Esophagus muscularis mucosa (tissue), 4 donors: ENCODE measurements around the gene EGF. TPM values are rescaled to one million over a fixed set of nuclear protein-coding genes. Genes with fewer than 3 reads are reported as not detected.

Experiments
- DNase-seq: peaks from one replicate; pipeline ENCODE4 v3.0.0-alpha.2; 2017; ENCODE audit errors: extremely low spot score
- H3K27ac ChIP-seq, 4 donors: fragments of 200-600 bp; sonication (generic); replicated peaks in 1 of 4; 1 replicate in 3 of 4; 2 replicates in 1 of 4; pipeline ENCODE4 v1.5.1; 2016 to 2019; ENCODE audit warnings: mild to moderate bottlenecking in 1 of 4
- H3K27me3 ChIP-seq, 4 donors: fragments of 200-600 bp; sonication (generic); one replicate each; pipeline versions ENCODE4 v1.5.1 to v1.6.0; 2016 to 2019
- H3K36me3 ChIP-seq, 4 donors: fragments of 200-600 bp; sonication (generic); one replicate each; pipeline ENCODE4 v1.5.1; 2016 to 2019
- H3K4me1 ChIP-seq, 4 donors: fragments of 200-600 bp; sonication (generic); one replicate each; pipeline ENCODE4 v1.5.1; 2016 to 2019
- H3K4me3 ChIP-seq, 4 donors: fragments of 200-600 bp; sonication (generic); 1 replicate in 2 of 4; 2 replicates in 2 of 4; pipeline ENCODE4 v1.5.1; 2016 to 2019; ENCODE audit warnings: mild to moderate bottlenecking in 4 of 4, moderate library complexity in 1 of 4
- H3K9me3 ChIP-seq, 4 donors: fragments of 200-600 bp; sonication (generic); 1 replicate in 3 of 4; 2 replicates in 1 of 4; pipeline ENCODE4 v1.5.1; 2016 to 2019
- CTCF ChIP-seq, 3 experiments: fragments of 200-600 bp in 2 of 3; fragments of 450-650 bp in 1 of 3; sonication (generic) in 2 of 3; IDR thresholded peaks; one replicate each; pipeline ENCODE4 v1.5.1; 2017 to 2019; ENCODE audit warnings: antibody characterized with exemption in 3 of 3, mild to moderate bottlenecking in 2 of 3, moderate library complexity in 1 of 3
- EP300 ChIP-seq: sonication (generic); formaldehyde crosslinking; IDR thresholded peaks from one replicate; pipeline ENCODE4 v1.6.1; 2017; ENCODE audit warnings: antibody characterized with exemption
- POLR2A ChIP-seq: fragments of 450-650 bp; IDR thresholded peaks from one replicate; pipeline ENCODE4 v1.6.1; 2017; ENCODE audit warnings: antibody characterized with exemption, moderate library complexity, mild to moderate bottlenecking, low read depth
- POLR2AphosphoS5 ChIP-seq, 2 donors: sonication (generic); formaldehyde crosslinking; IDR thresholded peaks; one replicate each; pipeline ENCODE4 v1.6.1; 2017; ENCODE audit warnings: antibody characterized with exemption in 2 of 2
- WGBS: methylation state at CpG from one replicate; pipeline ENCODE4 v1.1.5; 2018; 5-methylcytosine and 5-hydroxymethylcytosine counted together
- intact Hi-C: fragments of 100-400 bp; cut with DNase I; formaldehyde crosslinking; loops from one replicate; pipeline ENCODE4 v1.15.1; 2023
- total RNA-seq, 4 donors: library from RNA; depleted of rRNA; stranded (reverse); fragments of >200 nt; gene quantifications; one replicate each; pipeline versions ENCODE4 v1.1.0 to v1.2.1, GENCODE V29; 2016

EGF gene
- total RNA-seq, 4 donors from 2014 or later: 0.75 to 3.6 (median 2.2) TPM

- H3K9me3 ChIP-seq: no peaks in the 10 kb centered on the region
- H3K4me3 ChIP-seq: no peak overlapping the region
- H3K27ac ChIP-seq: no peak overlapping the region
- H3K36me3 ChIP-seq: no peaks in the 10 kb centered on the region
- H3K4me1 ChIP-seq: no peaks in the 10 kb centered on the region
- H3K27me3 ChIP-seq: no peaks in the 10 kb centered on the region
- WGBS: 53% methylated on average over 3 of the region's 3 CpGs
- intact Hi-C loops: no loop called here
- no peak for DNase-seq
- TF ChIP-seq POLR2AphosphoS5 (IDR thresholded peaks at IDR 0.05) (no peak), POLR2A (no peak), CTCF (IDR thresholded peaks at IDR 0.05) (no peak), EP300 (no peak)
Measured at GRCh38 chr4:109877400-109877799, 35.3 kb upstream of the EGF start.

- TF ChIP-seq POLR2AphosphoS5 (IDR thresholded peaks at IDR 0.05) (no peak), EP300 (no peak), POLR2A (no peak), CTCF (IDR thresholded peaks at IDR 0.05) (no peak)
- H3K27me3 ChIP-seq: no peaks in the 10 kb centered on the region
- 90% methylated on average over 2 of the region's 2 CpGs for WGBS
- no peaks in the 10 kb centered on the region for H3K4me1 ChIP-seq
- DNase-seq: no peak
- no peak overlapping the region for H3K4me3 ChIP-seq
- intact Hi-C loops: no loop called here
- no peak overlapping the region for H3K27ac ChIP-seq
- no peaks in the 10 kb centered on the region for H3K36me3 ChIP-seq
- H3K9me3 ChIP-seq: no peaks in the 10 kb centered on the region
Measured at GRCh38 chr4:109878355-109878754, 34.3 kb upstream of the EGF start.

- Histone ChIP-seq H3K4me1 (no peaks in the 10 kb centered on the region), H3K36me3 (no peaks in the 10 kb centered on the region), H3K9me3 (no peaks in the 10 kb centered on the region), H3K4me3 (no peak overlapping the region), H3K27ac (no peak overlapping the region), H3K27me3 (no peaks in the 10 kb centered on the region)
- 80% methylated on average over 7 of the region's 12 CpGs for WGBS
- TF ChIP-seq POLR2AphosphoS5 (IDR thresholded peaks at IDR 0.05) (no peak), EP300 (no peak), CTCF (IDR thresholded peaks at IDR 0.05) (no peak), POLR2A (no peak)
- intact Hi-C loops: no loop called here
- DNase-seq: no peak
Measured at GRCh38 chr4:109879081-109879480, 33.6 kb upstream of the EGF start.

- Histone ChIP-seq H3K27me3 (no peaks in the 10 kb centered on the region), H3K4me1 (no peaks in the 10 kb centered on the region), H3K4me3 (no peak overlapping the region), H3K9me3 (no peaks in the 10 kb centered on the region), H3K36me3 (no peaks in the 10 kb centered on the region), H3K27ac (no peak overlapping the region)
- 94% methylated on average over 5 of the region's 7 CpGs for WGBS
- no peak for DNase-seq
- no peak for TF ChIP-seq POLR2AphosphoS5 (IDR thresholded peaks at IDR 0.05)
- no peak for TF ChIP-seq CTCF (IDR thresholded peaks at IDR 0.05)
- TF ChIP-seq EP300: no peak
- TF ChIP-seq POLR2A: no peak
- intact Hi-C loops: no loop called here
Measured at GRCh38 chr4:109879636-109880314, 32.9 kb upstream of the EGF start.

- H3K36me3 ChIP-seq: no peaks in the 10 kb centered on the region
- intact Hi-C loops: no loop called here
- no peak for TF ChIP-seq CTCF (IDR thresholded peaks at IDR 0.05)
- TF ChIP-seq POLR2AphosphoS5 (IDR thresholded peaks at IDR 0.05): no peak
- no peak for TF ChIP-seq POLR2A
- no peak for TF ChIP-seq EP300
- H3K4me3 ChIP-seq: no peak overlapping the region
- DNase-seq: no peak
- H3K27ac ChIP-seq: no peak overlapping the region
- H3K9me3 ChIP-seq: no peaks in the 10 kb centered on the region
- no peaks in the 10 kb centered on the region for H3K4me1 ChIP-seq
- H3K27me3 ChIP-seq: no peaks in the 10 kb centered on the region
Measured at GRCh38 chr4:109886303-109886702, 26.4 kb upstream of the EGF start.
